A673 (cell line): Measurements from ENCODE around the gene VPS13D.

Experiments used
- CTCF ChIP-seq: fragments of 300-800, 200-600 bp; sonication (generic); conservative IDR thresholded peaks from 2 replicates; pipeline ENCODE4 v1.5.1; 2017; ENCODE audit warnings: low read depth, mild to moderate bottlenecking, antibody characterized with exemption, low read length, moderate library complexity, mixed read lengths
- EZH2 ChIP-seq: fragments of 200-600 bp; sonication (generic); IDR thresholded peaks from 2 replicates; pipeline ENCODE4 v1.6.1; 2017; ENCODE audit warnings: borderline replicate concordance, low read depth, mild to moderate bottlenecking, mixed read lengths, antibody characterized with exemption, low read length; ENCODE audit not compliant: poor library complexity, severe bottlenecking

DNA sequence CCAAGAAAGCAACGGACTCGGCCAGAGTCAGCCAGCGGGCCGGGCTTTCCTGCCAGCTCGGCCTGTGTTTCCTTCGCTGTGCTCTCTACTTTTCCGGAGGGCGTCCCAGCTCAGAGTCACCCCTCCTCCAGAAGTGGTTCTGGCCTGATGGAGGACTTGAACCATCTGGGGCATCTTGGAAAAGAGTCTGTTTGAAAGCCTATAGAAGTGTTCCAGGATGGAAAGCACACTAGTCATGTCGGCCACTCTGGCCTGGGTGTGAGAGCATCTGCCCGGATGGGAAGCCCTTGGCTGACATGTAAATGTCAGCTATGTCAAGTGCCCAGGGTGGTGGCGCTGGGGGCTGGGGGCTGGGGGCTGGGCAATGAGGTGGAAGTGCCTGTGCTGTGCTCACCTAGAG is 274.8 kb downstream of the VPS13D start:
- TF ChIP-seq CTCF (no peak), EZH2 (no peak)
